Measurements from ENCODE around the gene SUCLG2.
"Not testable (repeated sequence)": the region's sequence is repeated elsewhere in the genome, so short reads cannot be mapped to it uniquely, and the experiment has no call there.

Gene SUCLG2

GRCh38 chr3:67540198-67540894 is 114.1 kb downstream of the SUCLG2 start:
- DNase-seq: no peak
- TF ChIP-seq GATA1 (IDR thresholded peaks at IDR 0.05; ENCODE audit: low read depth, low read length): no peak

DNA sequence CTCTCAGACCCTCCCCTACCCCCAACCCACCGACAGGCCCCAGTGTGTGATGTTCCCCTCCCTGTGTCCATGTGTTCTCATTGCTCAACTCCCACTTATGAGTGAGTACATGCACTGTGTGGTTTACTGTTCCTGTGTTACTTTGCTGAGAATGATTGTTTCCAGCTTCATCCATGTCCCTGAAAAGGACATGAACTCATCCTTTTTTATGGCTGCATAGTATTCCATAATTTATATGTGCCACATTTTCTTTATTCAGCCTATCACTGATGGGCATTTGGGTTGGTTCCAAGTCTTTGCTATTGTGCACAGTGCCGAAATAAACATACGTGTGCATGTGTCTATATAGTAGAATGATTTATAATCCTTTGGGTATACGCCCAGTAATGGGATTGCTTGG is 117.2 kb downstream of the SUCLG2 start:
- not testable (repeated sequence) for DNase-seq

DNA sequence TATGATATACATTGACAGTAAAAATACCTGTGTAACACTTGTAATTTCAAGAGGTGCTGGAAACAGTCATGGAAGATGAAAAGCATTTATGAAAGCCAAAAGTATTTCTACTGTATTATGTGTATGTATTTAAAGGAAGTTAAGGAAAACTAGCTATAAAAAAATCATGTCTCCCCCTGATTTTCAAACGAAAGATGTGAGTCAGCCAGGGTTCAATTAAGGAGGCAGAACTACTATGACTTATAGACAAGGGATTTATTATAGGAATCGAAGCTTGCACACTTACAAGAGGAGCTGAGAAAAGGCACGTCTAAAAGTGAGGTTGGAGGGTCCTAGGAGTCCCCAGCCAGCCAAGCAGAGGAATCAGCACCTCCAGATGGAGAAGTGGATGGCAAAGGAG is 119.4 kb downstream of the SUCLG2 start:
- TF ChIP-seq GATA1 (IDR thresholded peaks at IDR 0.05; ENCODE audit: low read depth, low read length): no peak
- TF ChIP-seq POLR2A (IDR thresholded peaks at IDR 0.05; ENCODE audit: low read length): no peak
- DNase-seq: no peak

DNA sequence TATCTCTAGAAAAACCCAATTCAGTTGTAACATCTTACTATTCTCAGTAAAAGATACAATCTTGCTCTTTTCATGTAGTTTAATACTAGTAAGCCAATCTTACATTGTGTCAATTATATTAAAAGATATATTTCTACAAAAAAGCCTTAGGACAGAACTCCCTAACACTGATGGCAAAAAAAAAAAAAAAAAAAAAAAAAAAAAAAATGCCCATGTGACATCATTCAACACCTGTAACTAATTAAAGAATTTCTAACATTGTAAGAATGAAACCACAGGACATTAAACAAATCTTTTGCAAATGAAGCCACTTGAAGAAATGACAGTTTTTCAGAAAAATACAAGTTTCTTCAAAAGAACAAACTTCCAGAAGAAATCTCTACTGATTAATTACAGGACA is 119.8 kb downstream of the SUCLG2 start:
- TF ChIP-seq POLR2A (IDR thresholded peaks at IDR 0.05; ENCODE audit: low read length): no peak
- TF ChIP-seq GATA1 (IDR thresholded peaks at IDR 0.05; ENCODE audit: low read depth, low read length): no peak
- no peak for DNase-seq

DNA sequence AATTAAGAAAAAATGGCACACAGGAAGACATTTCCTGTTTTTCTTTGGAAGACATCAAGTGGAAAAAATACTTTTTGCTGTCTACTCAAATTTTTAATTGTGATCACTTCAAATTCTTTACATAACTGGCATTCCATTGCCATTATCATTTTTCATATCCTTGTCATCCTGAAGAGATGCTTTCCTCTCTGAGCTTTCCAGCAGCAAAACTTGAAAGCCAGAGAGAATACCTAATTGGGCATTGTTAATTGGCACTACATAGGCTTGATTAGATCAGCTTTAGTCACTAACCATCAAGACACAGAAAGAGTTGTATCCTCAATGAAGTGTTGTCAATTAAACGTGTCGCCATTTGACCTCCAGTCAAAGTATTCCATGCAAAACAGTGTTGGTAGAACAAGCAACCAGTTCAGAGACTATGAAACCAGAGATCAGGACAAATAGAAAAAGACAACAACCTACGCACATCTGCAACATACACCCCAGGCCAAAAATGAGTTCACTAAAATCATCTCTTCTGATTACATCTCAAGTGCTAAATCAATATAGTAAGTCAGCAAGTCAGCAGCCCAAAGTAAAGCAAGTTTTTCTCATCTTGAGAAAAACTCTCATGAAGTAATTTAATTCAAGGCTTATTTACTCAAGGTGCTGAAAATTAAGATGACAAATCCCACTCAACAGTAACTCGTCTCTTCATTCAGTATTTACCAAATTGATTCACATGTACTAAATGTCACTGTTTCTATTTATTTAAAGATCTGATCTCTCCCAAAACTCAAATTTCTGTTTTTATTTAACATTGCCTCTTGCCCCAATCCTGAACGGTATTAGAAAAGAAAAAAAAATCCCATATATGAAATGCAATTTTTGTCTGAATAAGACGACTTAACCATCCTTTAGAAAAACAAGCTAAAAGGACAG is 123.0 kb downstream of the SUCLG2 start:
- no peak for TF ChIP-seq GATA1 (IDR thresholded peaks at IDR 0.05; ENCODE audit: low read depth, low read length)
- TF ChIP-seq POLR2A (IDR thresholded peaks at IDR 0.05; ENCODE audit: low read length): no peak
- no peak for DNase-seq

DNA sequence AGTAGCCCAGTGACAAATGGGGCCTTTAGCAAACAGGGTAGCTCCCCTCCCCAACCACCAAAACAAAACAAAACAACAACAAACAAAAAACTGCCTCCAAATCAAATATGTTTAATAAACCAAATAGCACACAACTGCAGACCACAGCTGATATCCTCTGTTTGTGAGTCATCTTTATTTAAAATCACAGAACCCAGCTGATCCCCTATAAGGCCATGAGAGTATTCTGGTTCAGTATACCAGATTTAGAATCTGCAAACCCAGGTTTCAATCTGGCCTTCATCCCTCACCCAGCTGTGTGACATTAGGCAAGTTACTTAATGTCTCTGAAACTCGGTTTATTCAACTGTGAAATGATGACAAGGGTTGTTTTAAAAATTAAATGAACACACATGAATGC is 124.5 kb downstream of the SUCLG2 start:
- TF ChIP-seq POLR2A (IDR thresholded peaks at IDR 0.05; ENCODE audit: low read length): no peak
- no peak for TF ChIP-seq GATA1 (IDR thresholded peaks at IDR 0.05; ENCODE audit: low read depth, low read length)
- DNase-seq: no peak

DNA sequence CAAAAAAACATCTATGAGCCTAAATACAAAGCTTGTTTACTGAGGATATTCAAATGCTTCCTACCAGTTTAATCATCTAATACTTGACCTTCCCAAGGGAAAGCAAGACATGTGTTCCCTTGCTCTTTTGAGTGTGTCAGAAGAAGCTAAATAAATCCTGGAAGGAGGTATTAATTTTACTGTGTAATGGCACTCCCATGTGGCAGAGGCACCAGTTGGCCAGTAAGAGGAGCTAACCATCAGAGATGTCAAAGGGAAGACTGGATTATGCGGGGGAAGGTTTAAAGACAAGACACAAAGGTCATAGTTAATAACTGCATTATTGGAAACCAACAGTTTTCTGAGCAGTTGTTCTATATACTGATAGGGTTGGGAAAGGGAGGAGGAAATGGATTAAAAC is 125.1 kb downstream of the SUCLG2 start:
- DNase-seq: no peak
- no peak for TF ChIP-seq POLR2A (IDR thresholded peaks at IDR 0.05; ENCODE audit: low read length)
- no peak for TF ChIP-seq GATA1 (IDR thresholded peaks at IDR 0.05; ENCODE audit: low read depth, low read length)

GRCh38 chr3:67526246-67526645 is 128.2 kb downstream of the SUCLG2 start:
- TF ChIP-seq GATA1 (IDR thresholded peaks at IDR 0.05; ENCODE audit: low read depth, low read length) (no peak), POLR2A (IDR thresholded peaks at IDR 0.05; ENCODE audit: low read length) (no peak)
- DNase-seq: no peak

GRCh38 chr3:67524046-67524445 is 130.4 kb downstream of the SUCLG2 start:
- no peak for DNase-seq
- TF ChIP-seq GATA1 (IDR thresholded peaks at IDR 0.05; ENCODE audit: low read depth, low read length) (no peak), POLR2A (IDR thresholded peaks at IDR 0.05; ENCODE audit: low read length) (no peak)

- DNase-seq: no peak
- no peak for TF ChIP-seq POLR2A (IDR thresholded peaks at IDR 0.05; ENCODE audit: low read length)
- TF ChIP-seq GATA1 (IDR thresholded peaks at IDR 0.05; ENCODE audit: low read depth, low read length): no peak
Observed at GRCh38 chr3:67522081-67522480, 132.3 kb downstream of the SUCLG2 start.

- DNase-seq: no peak
- TF ChIP-seq GATA1 (IDR thresholded peaks at IDR 0.05; ENCODE audit: low read depth, low read length): no peak
- no peak for TF ChIP-seq POLR2A (IDR thresholded peaks at IDR 0.05; ENCODE audit: low read length)
Observed at GRCh38 chr3:67521053-67521646, 133.3 kb downstream of the SUCLG2 start.

DNA sequence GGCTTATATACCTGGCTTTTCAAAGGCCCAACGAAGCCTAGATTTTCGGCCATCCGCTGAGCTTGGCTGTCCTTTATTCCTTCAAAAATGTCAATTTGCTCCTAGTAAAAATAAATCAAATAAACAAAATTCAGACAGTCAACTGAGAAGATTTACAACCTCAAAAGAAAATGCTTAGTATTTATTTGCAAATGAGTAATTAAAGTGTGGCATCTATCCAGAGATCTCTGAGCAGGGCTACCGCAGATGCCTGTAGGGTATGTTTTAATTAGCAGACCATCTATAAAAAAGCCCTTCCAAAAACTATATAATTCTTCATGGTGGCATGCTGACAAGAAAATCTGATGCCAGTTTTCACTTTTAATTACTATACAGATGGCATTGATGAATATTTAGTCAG is 136.2 kb downstream of the SUCLG2 start:
- no peak for DNase-seq
- TF ChIP-seq GATA1 (IDR thresholded peaks at IDR 0.05; ENCODE audit: low read depth, low read length) (no peak), POLR2A (IDR thresholded peaks at IDR 0.05; ENCODE audit: low read length) (no peak)

GRCh38 chr3:67517781-67518180 is 136.6 kb downstream of the SUCLG2 start:
- TF ChIP-seq GATA1 (IDR thresholded peaks at IDR 0.05; ENCODE audit: low read depth, low read length): no peak
- TF ChIP-seq POLR2A (IDR thresholded peaks at IDR 0.05; ENCODE audit: low read length): no peak
- DNase-seq: no peak

GRCh38 chr3:67516496-67516895 is 137.9 kb downstream of the SUCLG2 start:
- TF ChIP-seq GATA1 (IDR thresholded peaks at IDR 0.05; ENCODE audit: low read depth, low read length): no peak
- no peak for TF ChIP-seq POLR2A (IDR thresholded peaks at IDR 0.05; ENCODE audit: low read length)
- DNase-seq: no peak

Data from erythroblast (primary cell).